Keratinocyte (primary cell): Measurements from ENCODE around the gene NAALADL1. TPM values are rescaled to one million over a fixed set of nuclear protein-coding genes. Genes with fewer than 3 reads are reported as not detected.

Source experiments
- DNase-seq: peaks from one replicate; pipeline ENCODE4 v3.0.0-alpha.2; 2011; ENCODE audit warnings: low read depth, missing footprints, low spot score
- FAIRE-seq: peaks from 2 replicates; lab custom pipeline; 2011; peaks lifted over from hg19 to GRCh38; lab: Jason Lieb, UNC
- H2AFZ ChIP-seq: 2 replicates; pipeline ENCODE4 v1.6.0; 2012; ENCODE audit warnings: low read length, control low read depth, inconsistent platforms; ENCODE audit not compliant: control insufficient read depth
- H3K27ac ChIP-seq: 2 replicates; pipeline ENCODE4 v1.5.1; 2011; ENCODE audit warnings: low read length; ENCODE audit not compliant: control insufficient read depth, insufficient read depth
- H3K27me3 ChIP-seq: 3 replicates; pipeline ENCODE4 v1.6.0; 2011; ENCODE audit warnings: low read length; ENCODE audit not compliant: control insufficient read depth, insufficient read depth; ENCODE audit errors: extremely low read depth
- H3K36me3 ChIP-seq, 2 experiments: 2 replicates in 1 of 2; 3 replicates in 1 of 2; pipeline ENCODE4 v1.5.1; 2011; ENCODE audit warnings: low read length in 2 of 2, mild to moderate bottlenecking in 1 of 2; ENCODE audit not compliant: control insufficient read depth in 2 of 2, insufficient read depth in 2 of 2; ENCODE audit errors: extremely low read depth in 1 of 2
- H3K4me1 ChIP-seq: 3 replicates; pipeline ENCODE4 v1.5.1; 2011; ENCODE audit warnings: low read length; ENCODE audit not compliant: control insufficient read depth, insufficient read depth; ENCODE audit errors: extremely low read depth
- H3K4me2 ChIP-seq: 3 replicates; pipeline ENCODE4 v1.6.0; 2011; ENCODE audit warnings: low read depth, low read length; ENCODE audit not compliant: control insufficient read depth, insufficient read depth; ENCODE audit errors: extremely low read depth
- H3K4me3 ChIP-seq, 3 experiments: fragments of 200-600 bp in 1 of 3; sonication (generic) in 1 of 3; 2 replicates in 2 of 3; 3 replicates in 1 of 3; pipeline ENCODE4 v1.5.1; 2011 to 2016; ENCODE audit warnings: low read length in 3 of 3, mild to moderate bottlenecking in 3 of 3, control low read depth in 2 of 3, inconsistent platforms in 1 of 3, low read depth in 1 of 3, mixed read lengths in 1 of 3, mixed run types in 1 of 3, moderate library complexity in 1 of 3; ENCODE audit not compliant: control insufficient read depth in 2 of 3, insufficient read depth in 2 of 3; ENCODE audit errors: extremely low read depth in 1 of 3
- H3K79me2 ChIP-seq: 2 replicates; pipeline ENCODE4 v1.6.0; 2012; ENCODE audit warnings: low read length; ENCODE audit not compliant: control insufficient read depth, insufficient read depth
- H3K9ac ChIP-seq: 3 replicates; pipeline ENCODE4 v1.6.0; 2011; ENCODE audit warnings: low read length; ENCODE audit not compliant: control insufficient read depth, insufficient read depth; ENCODE audit errors: extremely low read depth
- H3K9me1 ChIP-seq: 3 replicates; pipeline ENCODE4 v1.6.0; 2011; ENCODE audit warnings: low read length; ENCODE audit not compliant: control insufficient read depth, insufficient read depth; ENCODE audit errors: extremely low read depth
- H3K9me3 ChIP-seq: 2 replicates; pipeline ENCODE4 v1.5.1; 2012; ENCODE audit warnings: low read depth, low read length; ENCODE audit not compliant: control insufficient read depth
- H4K20me1 ChIP-seq: 3 replicates; pipeline ENCODE4 v1.6.0; 2011; ENCODE audit warnings: low read length; ENCODE audit not compliant: control insufficient read depth, insufficient read depth; ENCODE audit errors: extremely low read depth
- CTCF ChIP-seq, 3 experiments: IDR thresholded peaks in 1 of 3; conservative IDR thresholded peaks in 1 of 3; optimal IDR thresholded peaks in 1 of 3; 2 replicates in 2 of 3; 3 replicates in 1 of 3; pipeline versions ENCODE3 to v1.5.1; 2011; ENCODE audit warnings: low read length in 3 of 3, mild to moderate bottlenecking in 3 of 3, moderate library complexity in 2 of 3, control low read depth in 1 of 3, inconsistent platforms in 1 of 3; ENCODE audit not compliant: insufficient read depth in 2 of 3; ENCODE audit errors: extremely low read depth in 1 of 3
- EZH2 ChIP-seq: IDR thresholded peaks from one replicate; pipeline ENCODE4 v1.6.1; 2012; ENCODE audit warnings: inconsistent platforms, mild to moderate bottlenecking, low read length, moderate library complexity
- dilution Hi-C: fragments of 300-500 bp; cut with MboI; formaldehyde crosslinking; loops from one replicate; pipeline ENCODE4 v1.7.0; 2020; ENCODE audit warnings: low sequenced_read_pairs; ENCODE audit not compliant: extremely low pct_ligation_motif_present
- polyA plus RNA-seq, 5 experiments: library from polyadenylated mRNA; depleted of rRNA in 3 of 5; stranded (reverse) in 3 of 5; stranded (forward) in 1 of 5; unstranded in 1 of 5; fragments of >200 nt; gene quantifications; 1 replicate in 1 of 5; 2 replicates in 3 of 5; 3 replicates in 1 of 5; pipeline versions ENCODE4 v1.2.1 to v1.2.3, GENCODE V29; 2011 to 2012; ENCODE audit warnings: missing spikeins in 2 of 5, low read depth in 1 of 5, low replicate concordance in 1 of 5

NAALADL1 gene
- polyA plus RNA-seq, 1 donor (not counting 4 experiments of a cell fraction or from before 2014, with no cell fraction given), result 2.3 TPM

GRCh38 chr11:65066315-65066714 lies 8.0 kb upstream of the NAALADL1 start:
- H3K9me3 ChIP-seq, result no peaks in the 10 kb centered on the region
- H4K20me1 ChIP-seq, result no peaks in the 10 kb centered on the region
- H2AFZ ChIP-seq, result no peak overlapping the region
- H3K4me1 ChIP-seq, result no peaks in the 10 kb centered on the region
- dilution Hi-C loops, result no loop called here
- DNase-seq, result no peak
- FAIRE-seq, result no peak
- H3K27ac ChIP-seq, result no peak overlapping the region
- H3K9ac ChIP-seq, result no peak overlapping the region
- no peaks in the 10 kb centered on the region for H3K27me3 ChIP-seq
- no peak overlapping the region for H3K4me3 ChIP-seq
- no peaks in the 10 kb centered on the region for H3K9me1 ChIP-seq
- no peak overlapping the region for H3K4me2 ChIP-seq
- H3K79me2 ChIP-seq, result no peaks in the 10 kb centered on the region
- H3K36me3 ChIP-seq, result no peaks in the 10 kb centered on the region
- no peak for TF ChIP-seq CTCF (optimal IDR thresholded peaks at IDR 0.05 in 1 of 3, IDR thresholded peaks at IDR 0.05 in 1 of 3, conservative IDR thresholded peaks at IDR 0.05 in 1 of 3; ENCODE audit: extremely low read depth in 1 of 3, insufficient read depth in 2 of 3, low read length in 3 of 3)
- TF ChIP-seq EZH2, result no peak

GRCh38 chr11:65065851-65066250 lies 7.5 kb upstream of the NAALADL1 start:
- DNase-seq (no peak), FAIRE-seq (no peak)
- no peaks in the 10 kb centered on the region for H3K9me1 ChIP-seq
- H2AFZ ChIP-seq, result no peak overlapping the region
- dilution Hi-C loops, result no loop called here
- H3K4me3 ChIP-seq, result no peak overlapping the region
- H3K79me2 ChIP-seq, result no peaks in the 10 kb centered on the region
- H3K36me3 ChIP-seq, result no peaks in the 10 kb centered on the region
- no peaks in the 10 kb centered on the region for H3K9me3 ChIP-seq
- no peak for TF ChIP-seq EZH2
- TF ChIP-seq CTCF (optimal IDR thresholded peaks at IDR 0.05 in 1 of 3, IDR thresholded peaks at IDR 0.05 in 1 of 3, conservative IDR thresholded peaks at IDR 0.05 in 1 of 3; ENCODE audit: extremely low read depth in 1 of 3, insufficient read depth in 2 of 3, low read length in 3 of 3), result no peak
- H3K4me1 ChIP-seq, result no peaks in the 10 kb centered on the region
- no peaks in the 10 kb centered on the region for H4K20me1 ChIP-seq
- H3K27ac ChIP-seq, result no peak overlapping the region
- no peak overlapping the region for H3K4me2 ChIP-seq
- no peak overlapping the region for H3K9ac ChIP-seq
- no peaks in the 10 kb centered on the region for H3K27me3 ChIP-seq
